ENCODE results near the gene WDPCP.

The WDPCP gene

GRCh38 chr2:63440612-63441011, 147.7 kb downstream of the WDPCP start:
- Histone ChIP-seq H3K9me3 (ENCODE audit: control insufficient read depth, low read length) (no peaks in the 10 kb centered on the region), H3K36me3 (ENCODE audit: control insufficient read depth, insufficient read depth, low read length, severe bottlenecking) (peaks cover 13% of the 10 kb centered on the region), H3K4me3 (ENCODE audit: low read length) (no peak overlapping the region), H3K4me1 (ENCODE audit: control insufficient read depth, insufficient read depth, low read length) (no peaks in the 10 kb centered on the region), H3K9ac (ENCODE audit: low read length) (no peak overlapping the region), H3K27me3 (replicated peaks; ENCODE audit: control insufficient read depth, insufficient read depth, low read length) (no peaks in the 10 kb centered on the region)
- peak; percentile 37 for DNase-seq (ENCODE audit: low read depth)

GRCh38 chr2:63438181-63438580, 150.1 kb downstream of the WDPCP start:
- no peaks in the 10 kb centered on the region for H3K27me3 ChIP-seq (replicated peaks; ENCODE audit: control insufficient read depth, insufficient read depth, low read length)
- no peak overlapping the region for H3K4me3 ChIP-seq (ENCODE audit: low read length)
- H3K36me3 ChIP-seq (ENCODE audit: control insufficient read depth, insufficient read depth, low read length, severe bottlenecking): peaks cover 13% of the 10 kb centered on the region
- no peaks in the 10 kb centered on the region for H3K9me3 ChIP-seq (ENCODE audit: control insufficient read depth, low read length)
- no peaks in the 10 kb centered on the region for H3K4me1 ChIP-seq (ENCODE audit: control insufficient read depth, insufficient read depth, low read length)
- no peak for DNase-seq (ENCODE audit: low read depth)
- H3K9ac ChIP-seq (ENCODE audit: low read length): no peak overlapping the region

GRCh38 chr2:63436488-63436887, 151.8 kb downstream of the WDPCP start:
- no peak for DNase-seq (ENCODE audit: low read depth)
- Histone ChIP-seq H3K27me3 (replicated peaks; ENCODE audit: control insufficient read depth, insufficient read depth, low read length) (no peaks in the 10 kb centered on the region), H3K4me3 (ENCODE audit: low read length) (no peak overlapping the region), H3K4me1 (ENCODE audit: control insufficient read depth, insufficient read depth, low read length) (no peaks in the 10 kb centered on the region), H3K9me3 (ENCODE audit: control insufficient read depth, low read length) (no peaks in the 10 kb centered on the region), H3K9ac (ENCODE audit: low read length) (no peak overlapping the region), H3K36me3 (ENCODE audit: control insufficient read depth, insufficient read depth, low read length, severe bottlenecking) (peaks cover 13% of the 10 kb centered on the region)

- Histone ChIP-seq H3K9ac (ENCODE audit: low read length) (no peak overlapping the region), H3K4me1 (ENCODE audit: control insufficient read depth, insufficient read depth, low read length) (no peaks in the 10 kb centered on the region), H3K4me3 (ENCODE audit: low read length) (no peak overlapping the region), H3K9me3 (ENCODE audit: control insufficient read depth, low read length) (no peaks in the 10 kb centered on the region), H3K36me3 (ENCODE audit: control insufficient read depth, insufficient read depth, low read length, severe bottlenecking) (peaks cover 13% of the 10 kb centered on the region), H3K27me3 (replicated peaks; ENCODE audit: control insufficient read depth, insufficient read depth, low read length) (no peaks in the 10 kb centered on the region)
- no peak for DNase-seq (ENCODE audit: low read depth)
Measured at GRCh38 chr2:63435070-63435469, 153.2 kb downstream of the WDPCP start.

- DNase-seq (ENCODE audit: low read depth): no peak
- Histone ChIP-seq H3K4me3 (ENCODE audit: low read length) (no peak overlapping the region), H3K9ac (ENCODE audit: low read length) (no peak overlapping the region)
Measured at GRCh38 chr2:63434024-63435001, 154.0 kb downstream of the WDPCP start.

GRCh38 chr2:63432373-63432772, 155.9 kb downstream of the WDPCP start:
- no peak for DNase-seq (ENCODE audit: low read depth)

More at GRCh38 chr2:63434024-63435001, 154.0 kb downstream of the WDPCP start:
- Histone ChIP-seq H3K4me1 (ENCODE audit: control insufficient read depth, insufficient read depth, low read length) (no peaks in the 10 kb centered on the region), H3K27me3 (replicated peaks; ENCODE audit: control insufficient read depth, insufficient read depth, low read length) (no peaks in the 10 kb centered on the region), H3K9me3 (ENCODE audit: control insufficient read depth, low read length) (no peaks in the 10 kb centered on the region), H3K36me3 (ENCODE audit: control insufficient read depth, insufficient read depth, low read length, severe bottlenecking) (peaks cover 13% of the 10 kb centered on the region)

GRCh38 chr2:63425606-63426005, 162.7 kb downstream of the WDPCP start:
- peaks cover 8% of the 10 kb centered on the region for H3K4me1 ChIP-seq (ENCODE audit: control insufficient read depth, insufficient read depth, low read length)
- H3K9me3 ChIP-seq (ENCODE audit: control insufficient read depth, low read length): no peaks in the 10 kb centered on the region
- H3K36me3 ChIP-seq (ENCODE audit: control insufficient read depth, insufficient read depth, low read length, severe bottlenecking): no peaks in the 10 kb centered on the region
- peak; percentile 25 for DNase-seq (ENCODE audit: low read depth)
- peak overlapping the region; percentile 53 for H3K9ac ChIP-seq (ENCODE audit: low read length)
- no peak overlapping the region for H3K4me3 ChIP-seq (ENCODE audit: low read length)
- H3K27me3 ChIP-seq (replicated peaks; ENCODE audit: control insufficient read depth, insufficient read depth, low read length): no peaks in the 10 kb centered on the region

More at GRCh38 chr2:63432373-63432772, 155.9 kb downstream of the WDPCP start:
- Histone ChIP-seq H3K36me3 (ENCODE audit: control insufficient read depth, insufficient read depth, low read length, severe bottlenecking) (peaks cover 4% of the 10 kb centered on the region), H3K4me3 (ENCODE audit: low read length) (no peak overlapping the region), H3K9me3 (ENCODE audit: control insufficient read depth, low read length) (no peaks in the 10 kb centered on the region), H3K27me3 (replicated peaks; ENCODE audit: control insufficient read depth, insufficient read depth, low read length) (no peaks in the 10 kb centered on the region), H3K4me1 (ENCODE audit: control insufficient read depth, insufficient read depth, low read length) (no peaks in the 10 kb centered on the region), H3K9ac (ENCODE audit: low read length) (no peak overlapping the region)

GRCh38 chr2:63425079-63425416, 163.2 kb downstream of the WDPCP start:
- H3K9ac ChIP-seq (ENCODE audit: low read length): peak overlapping the region; percentile 53
- H3K36me3 ChIP-seq (ENCODE audit: control insufficient read depth, insufficient read depth, low read length, severe bottlenecking): no peaks in the 10 kb centered on the region
- H3K4me3 ChIP-seq (ENCODE audit: low read length): peak overlapping the region; percentile 18
- H3K4me1 ChIP-seq (ENCODE audit: control insufficient read depth, insufficient read depth, low read length): peaks cover 8% of the 10 kb centered on the region
- H3K27me3 ChIP-seq (replicated peaks; ENCODE audit: control insufficient read depth, insufficient read depth, low read length): no peaks in the 10 kb centered on the region
- DNase-seq (ENCODE audit: low read depth): no peak
- no peaks in the 10 kb centered on the region for H3K9me3 ChIP-seq (ENCODE audit: control insufficient read depth, low read length)

- no peaks in the 10 kb centered on the region for H3K27me3 ChIP-seq (replicated peaks; ENCODE audit: control insufficient read depth, insufficient read depth, low read length)
- H3K36me3 ChIP-seq (ENCODE audit: control insufficient read depth, insufficient read depth, low read length, severe bottlenecking): no peaks in the 10 kb centered on the region
- H3K9ac ChIP-seq (ENCODE audit: low read length): no peak overlapping the region
- H3K4me3 ChIP-seq (ENCODE audit: low read length): no peak overlapping the region
- DNase-seq (ENCODE audit: low read depth): peak; percentile 8
- peaks cover 8% of the 10 kb centered on the region for H3K4me1 ChIP-seq (ENCODE audit: control insufficient read depth, insufficient read depth, low read length)
- H3K9me3 ChIP-seq (ENCODE audit: control insufficient read depth, low read length): no peaks in the 10 kb centered on the region
Measured at GRCh38 chr2:63424329-63425078, 163.8 kb downstream of the WDPCP start.

- Histone ChIP-seq H3K9me3 (ENCODE audit: control insufficient read depth, low read length) (no peaks in the 10 kb centered on the region), H3K27me3 (replicated peaks; ENCODE audit: control insufficient read depth, insufficient read depth, low read length) (no peaks in the 10 kb centered on the region), H3K9ac (ENCODE audit: low read length) (no peak overlapping the region), H3K36me3 (ENCODE audit: control insufficient read depth, insufficient read depth, low read length, severe bottlenecking) (no peaks in the 10 kb centered on the region), H3K4me1 (ENCODE audit: control insufficient read depth, insufficient read depth, low read length) (peaks cover 8% of the 10 kb centered on the region), H3K4me3 (ENCODE audit: low read length) (no peak overlapping the region)
- no peak for DNase-seq (ENCODE audit: low read depth)
Measured at GRCh38 chr2:63422556-63422955, 165.7 kb downstream of the WDPCP start.

GRCh38 chr2:63408530-63408929, 179.7 kb downstream of the WDPCP start:
- no peak for DNase-seq (ENCODE audit: low read depth)
- H3K9ac ChIP-seq (ENCODE audit: low read length): no peak overlapping the region
- no peaks in the 10 kb centered on the region for H3K9me3 ChIP-seq (ENCODE audit: control insufficient read depth, low read length)
- no peaks in the 10 kb centered on the region for H3K4me1 ChIP-seq (ENCODE audit: control insufficient read depth, insufficient read depth, low read length)
- H3K27me3 ChIP-seq (replicated peaks; ENCODE audit: control insufficient read depth, insufficient read depth, low read length): no peaks in the 10 kb centered on the region
- peaks cover 11% of the 10 kb centered on the region for H3K36me3 ChIP-seq (ENCODE audit: control insufficient read depth, insufficient read depth, low read length, severe bottlenecking)
- H3K4me3 ChIP-seq (ENCODE audit: low read length): no peak overlapping the region

Measured in adipocyte (in vitro differentiated cells).